Panc1 (cell line): ENCODE results near the gene EXOC7.

Source experiments
- CTCF ChIP-seq: fragments of 450-650 bp; IDR thresholded peaks from 2 replicates; pipeline ENCODE4 v1.5.1; 2017; ENCODE audit warnings: mild to moderate bottlenecking
- POLR2AphosphoS5 ChIP-seq: IDR thresholded peaks from 2 replicates; pipeline ENCODE4 v1.6.1; 2012; ENCODE audit warnings: mild to moderate bottlenecking, low read depth, low read length, moderate library complexity
- REST ChIP-seq, 2 experiments: IDR thresholded peaks; 2 replicates each; pipeline ENCODE4 v1.6.1; 2011 to 2012; ENCODE audit warnings: low read depth in 2 of 2, control low read depth in 1 of 2, low read length in 1 of 2, mild to moderate bottlenecking in 1 of 2, moderate library complexity in 1 of 2; ENCODE audit not compliant: insufficient read depth in 1 of 2
- SIN3A ChIP-seq: IDR thresholded peaks from 2 replicates; pipeline ENCODE4 v1.6.1; 2012; ENCODE audit warnings: low read depth, mild to moderate bottlenecking, low read length, moderate library complexity, borderline replicate concordance; ENCODE audit not compliant: insufficient read depth
- TCF7L2 ChIP-seq: IDR thresholded peaks from 2 replicates; pipeline ENCODE4 v1.6.1; 2011; ENCODE audit warnings: mild to moderate bottlenecking, low read depth, low read length, inconsistent platforms

GRCh38 chr17:76075364-76076145 is 28.0 kb downstream of the EXOC7 start:
- no peak for TF ChIP-seq CTCF
- TF ChIP-seq POLR2AphosphoS5: no peak
- no peak for TF ChIP-seq REST (IDR thresholded peaks at IDR 0.05; ENCODE audit: insufficient read depth in 1 of 2, low read depth in 2 of 2, low read length in 1 of 2)
- TF ChIP-seq TCF7L2: no peak
- TF ChIP-seq SIN3A: no peak
